Measurements from ENCODE around the gene FBXO30. TPM values are rescaled to one million over a fixed set of nuclear protein-coding genes. Genes with fewer than 3 reads are reported as not detected.

Gene FBXO30, protein sequence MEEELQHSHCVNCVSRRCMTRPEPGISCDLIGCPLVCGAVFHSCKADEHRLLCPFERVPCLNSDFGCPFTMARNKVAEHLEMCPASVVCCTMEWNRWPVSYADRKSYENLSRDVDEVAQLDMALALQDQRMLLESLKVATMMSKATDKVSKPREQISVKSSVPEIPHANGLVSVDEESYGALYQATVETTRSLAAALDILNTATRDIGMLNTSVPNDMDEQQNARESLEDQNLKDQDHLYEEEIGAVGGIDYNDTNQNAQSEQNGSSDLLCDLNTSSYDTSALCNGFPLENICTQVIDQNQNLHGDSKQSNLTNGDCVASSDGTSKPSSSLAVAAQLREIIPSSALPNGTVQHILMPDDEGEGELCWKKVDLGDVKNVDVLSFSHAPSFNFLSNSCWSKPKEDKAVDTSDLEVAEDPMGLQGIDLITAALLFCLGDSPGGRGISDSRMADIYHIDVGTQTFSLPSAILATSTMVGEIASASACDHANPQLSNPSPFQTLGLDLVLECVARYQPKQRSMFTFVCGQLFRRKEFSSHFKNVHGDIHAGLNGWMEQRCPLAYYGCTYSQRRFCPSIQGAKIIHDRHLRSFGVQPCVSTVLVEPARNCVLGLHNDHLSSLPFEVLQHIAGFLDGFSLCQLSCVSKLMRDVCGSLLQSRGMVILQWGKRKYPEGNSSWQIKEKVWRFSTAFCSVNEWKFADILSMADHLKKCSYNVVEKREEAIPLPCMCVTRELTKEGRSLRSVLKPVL
- total RNA-seq, result 10 to 100 TPM in 3 of 7 donors, 1 to 10 TPM in 4; 8.1 to 11.1 (median 9.4) TPM
- 1 to 10 TPM; 2.1 to 3.3 (median 3.1) TPM for polyA plus RNA-seq
- long read RNA-seq, donor 1, full-length matches to known transcripts, result 1 of 17 reads
- long read RNA-seq, donor 1, partial matches to known transcripts, result 16 of 17 reads
- long read RNA-seq, donor 1, other reads (novel, unspliced or antisense), result 0 of 17 reads
- long read RNA-seq, donor 2, full-length matches to known transcripts, result 1 of 18 reads
- long read RNA-seq, donor 2, partial matches to known transcripts, result 17 of 18 reads
- long read RNA-seq, donor 2, other reads (novel, unspliced or antisense), result 0 of 18 reads

DNA sequence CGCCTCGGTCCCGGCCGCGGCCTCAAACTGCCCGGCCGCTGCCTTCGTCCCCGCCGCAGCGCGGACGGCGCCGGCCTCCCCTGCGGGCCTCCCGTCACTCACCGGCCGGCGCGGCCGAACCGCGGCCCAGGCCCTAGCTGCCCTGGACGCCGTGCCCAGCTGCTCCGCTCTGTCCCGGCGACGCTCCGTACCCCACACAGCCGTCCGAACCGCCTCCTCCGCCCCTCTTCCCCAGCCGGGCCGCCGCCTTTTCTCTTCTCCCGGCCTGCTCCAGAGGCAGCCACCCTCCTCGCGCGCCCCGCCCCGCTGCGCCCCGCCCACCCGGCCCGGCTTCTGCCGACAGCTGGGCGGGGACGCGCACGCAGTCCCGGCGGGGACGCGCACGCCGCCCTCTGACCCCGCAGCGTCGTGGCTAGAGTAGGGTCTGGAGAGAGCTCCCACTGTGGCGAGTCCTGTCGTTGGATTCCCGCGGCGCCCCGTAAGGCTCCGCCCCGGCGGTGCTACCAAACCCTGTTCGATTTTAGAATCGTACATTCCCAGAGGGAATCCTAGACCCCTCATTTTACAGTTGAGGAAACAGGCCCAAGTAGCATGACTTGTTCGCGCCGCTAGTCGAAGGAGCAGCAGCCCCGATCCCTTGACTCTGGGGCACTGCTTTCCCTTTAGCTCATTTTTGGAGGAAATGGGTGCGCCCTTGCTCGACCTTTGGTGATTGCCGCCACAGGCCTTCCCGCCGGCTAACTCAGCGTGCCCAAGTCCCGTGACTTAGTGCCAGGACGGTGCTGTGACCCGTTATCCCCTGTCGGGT, at the start of gene FBXO30:
Gene FBXO30 (minus strand): TSS at position 295 of the 808 bp plus-strand sequence. CDS start 8,390 bp downstream, outside the sequence.
- H3K27me3 ChIP-seq (replicated peaks in 1 of 7), result no peaks in the 10 kb centered on the region
- TF ChIP-seq POLR2A (IDR thresholded peaks at IDR 0.05), result peak in 1 of 3 donors; percentile 64
- TF ChIP-seq POLR2AphosphoS5 (IDR thresholded peaks at IDR 0.05), result peak; percentile 92 to 95 (median 93)
- TF ChIP-seq, protein P1, sequence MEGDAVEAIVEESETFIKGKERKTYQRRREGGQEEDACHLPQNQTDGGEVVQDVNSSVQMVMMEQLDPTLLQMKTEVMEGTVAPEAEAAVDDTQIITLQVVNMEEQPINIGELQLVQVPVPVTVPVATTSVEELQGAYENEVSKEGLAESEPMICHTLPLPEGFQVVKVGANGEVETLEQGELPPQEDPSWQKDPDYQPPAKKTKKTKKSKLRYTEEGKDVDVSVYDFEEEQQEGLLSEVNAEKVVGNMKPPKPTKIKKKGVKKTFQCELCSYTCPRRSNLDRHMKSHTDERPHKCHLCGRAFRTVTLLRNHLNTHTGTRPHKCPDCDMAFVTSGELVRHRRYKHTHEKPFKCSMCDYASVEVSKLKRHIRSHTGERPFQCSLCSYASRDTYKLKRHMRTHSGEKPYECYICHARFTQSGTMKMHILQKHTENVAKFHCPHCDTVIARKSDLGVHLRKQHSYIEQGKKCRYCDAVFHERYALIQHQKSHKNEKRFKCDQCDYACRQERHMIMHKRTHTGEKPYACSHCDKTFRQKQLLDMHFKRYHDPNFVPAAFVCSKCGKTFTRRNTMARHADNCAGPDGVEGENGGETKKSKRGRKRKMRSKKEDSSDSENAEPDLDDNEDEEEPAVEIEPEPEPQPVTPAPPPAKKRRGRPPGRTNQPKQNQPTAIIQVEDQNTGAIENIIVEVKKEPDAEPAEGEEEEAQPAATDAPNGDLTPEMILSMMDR (IDR thresholded peaks at IDR 0.05 in 8 of 11, conservative IDR thresholded peaks at IDR 0.05 in 3 of 11), result peak in 10 of 11 experiments; percentile 27 to 56 (median 46)
- no peaks in the 10 kb centered on the region for H3K36me3 ChIP-seq
- intact Hi-C loops (cut with DNase I; ENCODE audit: low total_unique reads), result no loop called here
- DNase-seq, result peak; percentile 97
- 0 to 1% (median 0%) methylated on average over 32 to 88 of the region's 88 CpGs for WGBS, 5 donors
- peaks cover 18 to 62% (median 46%) of the 10 kb centered on the region in 6 donors for H3K4me1 ChIP-seq
- peak within 1 kb of the TSS; percentile 77 to 97 (median 95) for H3K27ac ChIP-seq
- H3K9me3 ChIP-seq, result no peaks in the 10 kb centered on the region
- peak within 1 kb of the TSS; percentile 57 to 84 (median 77) for H3K4me3 ChIP-seq

DNA sequence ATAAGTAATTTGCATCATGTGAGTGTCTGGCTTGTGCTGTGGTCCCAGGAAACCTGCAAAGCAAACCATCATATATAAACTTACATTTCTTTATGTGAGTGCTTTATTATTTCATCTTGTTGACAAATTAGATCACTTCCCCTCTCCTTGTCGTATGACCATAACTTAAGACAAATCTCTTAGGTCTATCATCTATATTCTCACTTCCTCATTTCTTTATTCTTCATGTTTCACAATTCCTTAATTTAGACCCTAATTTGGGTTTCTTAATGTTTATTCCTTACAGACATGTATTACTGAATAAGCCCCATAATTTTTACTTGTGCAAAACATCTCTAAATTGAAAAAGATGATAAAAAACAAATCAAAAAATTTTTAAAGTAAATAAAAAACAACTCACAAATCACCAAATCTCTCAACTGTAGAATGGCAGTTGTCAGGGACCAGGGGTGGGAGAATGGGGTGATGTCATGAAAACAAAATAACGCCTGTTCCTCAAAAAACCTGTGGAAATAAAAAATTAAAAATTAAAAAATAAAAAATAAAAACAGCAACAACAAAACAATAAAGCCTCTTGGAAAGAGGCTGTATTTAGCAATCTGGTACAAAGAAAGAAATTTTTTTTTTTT, 49.5 kb upstream of the FBXO30 start:
- 55 to 63% (median 56%) methylated on average over 2 of the region's 2 CpGs for WGBS, 5 donors

DNA sequence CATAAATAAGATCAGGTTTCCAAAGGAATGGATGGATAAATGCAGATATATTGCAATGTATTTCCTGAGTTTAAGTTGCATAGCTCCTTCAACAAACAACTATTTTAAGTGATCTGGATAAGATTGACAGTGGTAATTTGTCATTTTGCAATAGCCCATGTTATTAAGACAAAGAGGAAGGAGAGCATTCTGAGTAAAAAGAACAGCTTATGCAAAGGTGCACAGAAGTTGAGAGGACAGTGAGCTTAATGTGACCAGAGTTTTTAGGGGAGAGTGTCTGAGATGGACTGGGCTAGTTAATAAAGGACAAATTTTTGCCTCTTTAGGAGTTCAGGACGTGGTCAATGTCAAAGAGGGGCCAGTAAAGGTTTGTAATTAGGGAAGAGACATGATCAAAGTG, 48.8 kb upstream of the FBXO30 start:
- H3K4me1 ChIP-seq, result peaks cover 17 to 45% (median 34%) of the 10 kb centered on the region in 6 donors
- DNase-seq, result no peak
- intact Hi-C loops (cut with DNase I; ENCODE audit: low total_unique reads), result no loop called here

More for the DNA sequence above, 49.5 kb upstream of the FBXO30 start:
- Histone ChIP-seq H3K4me3 (no peak overlapping the region), H3K4me1 (peaks cover 17 to 45% (median 34%) of the 10 kb centered on the region in 6 donors), H3K36me3 (peaks cover 0 to 6% (median 0%) of the 10 kb centered on the region in 6 donors), H3K27me3 (replicated peaks in 1 of 7) (no peaks in the 10 kb centered on the region), H3K27ac (peak overlapping the region in 6 of 8 donors; percentile 3 to 75 (median 58)), H3K9me3 (peaks cover 0 to 15% (median 8%) of the 10 kb centered on the region in 8 donors)
- no peak for TF ChIP-seq POLR2AphosphoS5 (IDR thresholded peaks at IDR 0.05)
- TF ChIP-seq, protein P1 (IDR thresholded peaks at IDR 0.05 in 8 of 11, conservative IDR thresholded peaks at IDR 0.05 in 3 of 11), result no peak
- no peak for TF ChIP-seq POLR2A (IDR thresholded peaks at IDR 0.05)
- intact Hi-C loops (cut with DNase I; ENCODE audit: low total_unique reads), result no loop called here
- no peak for DNase-seq

More for the DNA sequence above, 48.8 kb upstream of the FBXO30 start:
- Histone ChIP-seq H3K27me3 (replicated peaks in 1 of 7) (no peaks in the 10 kb centered on the region), H3K4me3 (no peak overlapping the region), H3K9me3 (peaks cover 0 to 15% (median 8%) of the 10 kb centered on the region in 8 donors), H3K36me3 (peaks cover 0 to 6% (median 0%) of the 10 kb centered on the region in 6 donors), H3K27ac (peak overlapping the region in 5 of 8 donors; percentile 3 to 75 (median 62))
- WGBS, 5 donors, result 39 to 66% (median 53%) methylated on average over 1 of the region's 1 CpG
- TF ChIP-seq, protein P1 (IDR thresholded peaks at IDR 0.05 in 8 of 11, conservative IDR thresholded peaks at IDR 0.05 in 3 of 11), result no peak
- TF ChIP-seq POLR2A (IDR thresholded peaks at IDR 0.05) (no peak), POLR2AphosphoS5 (IDR thresholded peaks at IDR 0.05) (no peak)

Data from spleen (tissue), 13 donors.